PFSK-1 (cell line): Measurements from ENCODE around the gene PXYLP1.

ENCODE experiments used
- FOXP2 ChIP-seq: optimal IDR thresholded peaks from 2 replicates; pipeline ENCODE3; 2011; ENCODE audit warnings: borderline replicate concordance, control low read depth, inconsistent platforms; ENCODE audit not compliant: insufficient read depth; ENCODE audit errors: extremely low read length, extremely low read depth
- POLR2AphosphoS5 ChIP-seq: IDR thresholded peaks from 2 replicates; pipeline ENCODE4 v1.6.1; 2012; ENCODE audit warnings: low read depth, mild to moderate bottlenecking, control low read depth, low read length, moderate library complexity
- SIN3A ChIP-seq: IDR thresholded peaks from 2 replicates; pipeline ENCODE4 v1.6.1; 2012; ENCODE audit warnings: mild to moderate bottlenecking, low read length, moderate library complexity, borderline replicate concordance; ENCODE audit not compliant: insufficient read depth
- TAF1 ChIP-seq: IDR thresholded peaks from 2 replicates; pipeline ENCODE4 v1.6.1; 2012; ENCODE audit warnings: low read length, control low read depth, borderline replicate concordance; ENCODE audit not compliant: insufficient read depth
- TF ChIP-seq, protein P1 (sequence below), 2 experiments: IDR thresholded peaks; 2 replicates each; pipeline versions ENCODE4 v1.6.1 to v1.8.0; 2011 to 2012; ENCODE audit warnings: low read depth in 2 of 2, low read length in 2 of 2, control low read depth in 1 of 2, inconsistent platforms in 1 of 2, mild to moderate bottlenecking in 1 of 2, moderate library complexity in 1 of 2; ENCODE audit not compliant: insufficient read depth in 1 of 2

PXYLP1 gene

DNA sequence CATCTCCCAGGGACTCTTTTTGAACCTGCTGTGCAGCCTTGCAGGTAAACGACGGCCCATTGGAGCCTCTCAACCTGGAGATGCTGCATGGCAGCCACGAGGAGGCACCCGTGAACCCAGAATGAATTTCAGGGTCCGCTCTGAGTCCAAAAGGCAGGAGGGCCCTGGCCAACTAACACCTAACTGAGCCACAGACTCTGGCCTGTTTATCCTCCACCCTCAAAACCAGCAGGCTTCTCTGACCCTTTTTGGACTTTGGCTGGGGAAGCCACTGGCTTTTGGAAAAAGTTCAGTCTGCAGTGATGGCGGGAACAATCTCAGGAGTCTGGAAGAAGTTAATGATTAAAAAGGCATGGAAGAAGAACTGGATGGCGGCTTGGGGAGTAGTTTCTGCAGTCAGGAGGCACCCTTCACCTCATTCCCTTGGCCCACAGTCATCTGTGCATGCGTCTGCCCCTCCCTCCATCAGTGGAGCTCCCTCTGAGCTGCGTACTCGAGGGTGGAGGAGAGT lies 4.1 kb downstream of the PXYLP1 start:
- no peak for TF ChIP-seq POLR2AphosphoS5
- TF ChIP-seq, protein P1, sequence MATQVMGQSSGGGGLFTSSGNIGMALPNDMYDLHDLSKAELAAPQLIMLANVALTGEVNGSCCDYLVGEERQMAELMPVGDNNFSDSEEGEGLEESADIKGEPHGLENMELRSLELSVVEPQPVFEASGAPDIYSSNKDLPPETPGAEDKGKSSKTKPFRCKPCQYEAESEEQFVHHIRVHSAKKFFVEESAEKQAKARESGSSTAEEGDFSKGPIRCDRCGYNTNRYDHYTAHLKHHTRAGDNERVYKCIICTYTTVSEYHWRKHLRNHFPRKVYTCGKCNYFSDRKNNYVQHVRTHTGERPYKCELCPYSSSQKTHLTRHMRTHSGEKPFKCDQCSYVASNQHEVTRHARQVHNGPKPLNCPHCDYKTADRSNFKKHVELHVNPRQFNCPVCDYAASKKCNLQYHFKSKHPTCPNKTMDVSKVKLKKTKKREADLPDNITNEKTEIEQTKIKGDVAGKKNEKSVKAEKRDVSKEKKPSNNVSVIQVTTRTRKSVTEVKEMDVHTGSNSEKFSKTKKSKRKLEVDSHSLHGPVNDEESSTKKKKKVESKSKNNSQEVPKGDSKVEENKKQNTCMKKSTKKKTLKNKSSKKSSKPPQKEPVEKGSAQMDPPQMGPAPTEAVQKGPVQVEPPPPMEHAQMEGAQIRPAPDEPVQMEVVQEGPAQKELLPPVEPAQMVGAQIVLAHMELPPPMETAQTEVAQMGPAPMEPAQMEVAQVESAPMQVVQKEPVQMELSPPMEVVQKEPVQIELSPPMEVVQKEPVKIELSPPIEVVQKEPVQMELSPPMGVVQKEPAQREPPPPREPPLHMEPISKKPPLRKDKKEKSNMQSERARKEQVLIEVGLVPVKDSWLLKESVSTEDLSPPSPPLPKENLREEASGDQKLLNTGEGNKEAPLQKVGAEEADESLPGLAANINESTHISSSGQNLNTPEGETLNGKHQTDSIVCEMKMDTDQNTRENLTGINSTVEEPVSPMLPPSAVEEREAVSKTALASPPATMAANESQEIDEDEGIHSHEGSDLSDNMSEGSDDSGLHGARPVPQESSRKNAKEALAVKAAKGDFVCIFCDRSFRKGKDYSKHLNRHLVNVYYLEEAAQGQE (IDR thresholded peaks at IDR 0.05; ENCODE audit: insufficient read depth in 1 of 2, low read depth in 2 of 2, low read length in 2 of 2): no peak
- no peak for TF ChIP-seq FOXP2
- TF ChIP-seq TAF1: no peak
- TF ChIP-seq SIN3A: no peak

DNA sequence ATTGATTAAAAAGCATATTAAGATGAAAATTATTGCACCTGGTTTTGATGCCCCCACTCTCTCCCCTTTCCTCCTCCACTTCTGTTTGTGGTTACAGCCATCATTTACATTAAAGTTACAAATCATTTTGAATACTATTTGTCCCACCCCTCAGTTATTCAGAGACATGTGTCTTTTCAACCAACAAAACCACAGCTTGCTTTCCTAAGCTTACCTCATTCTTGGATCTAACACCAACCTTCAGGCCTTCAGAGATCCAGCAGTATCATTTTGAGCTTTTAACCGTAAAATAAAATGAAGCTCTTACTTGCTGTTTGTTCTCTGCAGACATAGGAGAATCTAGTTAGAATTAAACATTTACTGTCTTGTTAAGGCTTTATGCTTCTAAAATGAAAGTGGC lies 4.7 kb downstream of the PXYLP1 start:
- TF ChIP-seq, protein P1 (IDR thresholded peaks at IDR 0.05; ENCODE audit: insufficient read depth in 1 of 2, low read depth in 2 of 2, low read length in 2 of 2): no peak
- TF ChIP-seq FOXP2 (no peak), TAF1 (no peak), POLR2AphosphoS5 (no peak), SIN3A (no peak)

DNA sequence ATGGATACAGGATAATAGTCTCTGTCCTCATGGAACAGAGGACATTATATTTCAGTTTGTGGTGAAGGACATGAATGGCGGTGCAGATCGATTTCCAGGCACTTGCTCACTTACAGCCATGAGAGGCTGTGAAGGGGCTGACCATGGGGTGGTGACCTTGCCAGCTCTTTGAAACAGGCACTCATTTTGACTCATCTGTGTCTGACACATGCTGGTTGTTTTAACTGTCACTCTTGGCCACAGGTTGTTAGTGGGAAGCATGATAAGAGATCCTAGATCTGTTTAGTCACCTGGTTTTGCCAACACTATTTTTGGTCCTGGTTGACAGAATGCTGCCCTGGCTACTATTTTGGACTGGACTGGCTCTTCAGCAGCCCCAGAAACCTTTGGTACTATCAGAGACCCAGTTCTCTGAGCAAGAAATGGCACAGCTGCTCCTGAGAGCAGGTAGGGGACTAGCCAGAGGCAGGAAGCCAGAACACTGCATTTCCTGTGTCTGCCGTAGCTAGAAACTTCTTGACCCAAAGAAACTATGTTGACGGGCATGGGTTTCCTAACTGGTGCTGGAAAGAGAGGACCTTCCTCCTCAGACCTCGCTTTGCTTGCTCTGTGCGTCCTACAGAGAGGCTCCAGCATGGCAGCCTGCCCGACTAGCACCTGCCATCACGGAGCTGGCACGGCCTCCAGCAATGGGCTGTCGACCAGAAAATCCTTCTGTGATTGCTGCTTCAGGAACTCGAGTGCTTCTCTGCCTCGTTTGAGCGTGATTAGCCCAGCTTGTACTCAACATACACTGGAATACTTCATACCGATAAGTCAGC lies 6.3 kb downstream of the PXYLP1 start:
- TF ChIP-seq SIN3A (no peak), TAF1 (no peak), POLR2AphosphoS5 (no peak), FOXP2 (no peak)
- TF ChIP-seq, protein P1 (IDR thresholded peaks at IDR 0.05; ENCODE audit: insufficient read depth in 1 of 2, low read depth in 2 of 2, low read length in 2 of 2): no peak

DNA sequence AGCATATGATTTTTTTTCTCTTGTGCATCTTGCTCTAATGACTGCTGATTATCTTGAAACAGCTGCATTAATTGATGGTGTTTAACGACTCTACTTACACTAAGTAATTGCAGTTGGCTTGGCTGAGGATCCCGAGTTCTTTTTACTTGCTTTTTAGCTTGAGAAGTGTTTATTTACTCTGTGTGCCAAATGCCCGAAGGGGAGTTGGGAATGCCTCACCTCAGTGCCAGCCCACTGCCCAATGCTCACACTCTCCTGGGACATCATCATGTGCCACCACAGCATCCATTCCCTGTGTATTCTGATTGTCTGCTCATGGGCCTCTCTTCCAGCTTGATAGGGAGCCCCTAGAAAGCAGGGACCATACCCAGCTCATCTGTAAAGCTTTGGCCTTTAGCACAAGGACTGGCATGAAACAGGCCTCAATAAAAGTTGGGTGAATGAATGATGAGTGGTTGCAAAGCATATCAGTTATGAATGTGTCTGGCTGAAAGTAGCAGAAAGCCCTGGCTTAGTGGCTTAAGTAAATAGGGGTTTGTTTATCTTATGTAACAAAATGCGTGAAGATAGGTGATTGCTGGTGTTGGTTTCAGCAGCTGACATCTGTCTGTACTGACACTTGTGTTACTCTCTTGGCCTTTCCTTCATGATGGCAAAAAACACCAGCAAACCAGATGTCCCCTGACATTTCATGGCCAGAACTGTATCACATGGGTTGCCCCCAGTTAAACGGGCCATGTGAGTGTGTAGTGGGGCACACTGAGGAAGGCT lies 8.1 kb downstream of the PXYLP1 start:
- TF ChIP-seq FOXP2: no peak
- TF ChIP-seq TAF1: no peak
- TF ChIP-seq SIN3A: no peak
- TF ChIP-seq POLR2AphosphoS5: no peak
- TF ChIP-seq, protein P1 (IDR thresholded peaks at IDR 0.05; ENCODE audit: insufficient read depth in 1 of 2, low read depth in 2 of 2, low read length in 2 of 2): no peak
